Spleen (tissue), 11 donors: ENCODE results near the gene ADNP2. TPM values are rescaled to one million over a fixed set of nuclear protein-coding genes. Genes with fewer than 3 reads are reported as not detected.

ENCODE experiments used
- DNase-seq: peaks from one replicate; pipeline ENCODE4 v3.0.0-alpha.2; 2020
- H3K27ac ChIP-seq, 8 donors: fragments of 200-600 bp; sonication (generic) in 7 of 8; 1 replicate in 4 of 8; 2 replicates in 4 of 8; pipeline versions ENCODE4 v1.5.0 to v1.8.0; 2016 to 2021; ENCODE audit warnings: inconsistent platforms in 4 of 8, mild to moderate bottlenecking in 4 of 8, moderate library complexity in 1 of 8
- H3K27me3 ChIP-seq, 7 donors: fragments of 200-600 bp; sonication (generic) in 6 of 7; replicated peaks in 1 of 7; 1 replicate in 4 of 7; 2 replicates in 3 of 7; pipeline versions ENCODE4 v1.5.0 to v1.8.0; 2016 to 2021; ENCODE audit warnings: inconsistent platforms in 3 of 7, mild to moderate bottlenecking in 1 of 7
- H3K36me3 ChIP-seq, 6 donors: fragments of 200-600 bp; sonication (generic) in 5 of 6; 1 replicate in 4 of 6; 2 replicates in 2 of 6; pipeline versions ENCODE4 v1.5.0 to v1.8.0; 2016 to 2021; ENCODE audit warnings: inconsistent platforms in 2 of 6
- H3K4me1 ChIP-seq, 6 donors: fragments of 200-600 bp; sonication (generic) in 5 of 6; 1 replicate in 3 of 6; 2 replicates in 3 of 6; pipeline versions ENCODE4 v1.5.0 to v1.8.0; 2016 to 2021; ENCODE audit warnings: inconsistent platforms in 3 of 6
- H3K4me3 ChIP-seq, 8 donors: fragments of 200-600 bp; sonication (generic) in 7 of 8; 1 replicate in 4 of 8; 2 replicates in 4 of 8; pipeline versions ENCODE4 v1.5.0 to v1.8.0; 2016 to 2021; ENCODE audit warnings: inconsistent platforms in 4 of 8, mild to moderate bottlenecking in 4 of 8, moderate library complexity in 2 of 8
- H3K9me3 ChIP-seq, 8 donors: fragments of 200-600 bp; sonication (generic) in 7 of 8; 1 replicate in 4 of 8; 2 replicates in 4 of 8; pipeline versions ENCODE4 v1.5.0 to v1.8.0; 2016 to 2021; ENCODE audit warnings: inconsistent platforms in 4 of 8
- CTCF ChIP-seq, 11 experiments: fragments of 200-600 bp in 7 of 11; fragments of 450-650 bp in 4 of 11; sonication (generic) in 4 of 11; IDR thresholded peaks in 8 of 11; conservative IDR thresholded peaks in 3 of 11; 1 replicate in 7 of 11; 2 replicates in 4 of 11; pipeline versions ENCODE4 v1.4.0 to v1.8.0; 2016 to 2021; ENCODE audit warnings: antibody characterized with exemption in 11 of 11, inconsistent platforms in 4 of 11, mild to moderate bottlenecking in 1 of 11
- POLR2A ChIP-seq, 3 donors: fragments of 450-650 bp; IDR thresholded peaks; one replicate each; pipeline ENCODE4 v1.5.1; 2017; ENCODE audit warnings: antibody characterized with exemption in 3 of 3, mild to moderate bottlenecking in 1 of 3
- POLR2AphosphoS5 ChIP-seq, 3 donors: sonication (generic); formaldehyde crosslinking; IDR thresholded peaks; one replicate each; pipeline ENCODE4 v1.5.1; 2017; ENCODE audit warnings: antibody characterized with exemption in 3 of 3
- WGBS, 5 donors: extraction: QIAGEN DNeasy Blood & Tissue Kit in 3 of 5; methylation state at CpG; one replicate each; pipeline versions ENCODE4 v1.1.5 to v1.1.7; 2013 to 2018; 5-methylcytosine and 5-hydroxymethylcytosine counted together
- intact Hi-C: fragments of 100-400 bp; cut with DNase I; formaldehyde crosslinking; loops from one replicate; pipeline ENCODE4 v1.15.0; 2023; ENCODE audit warnings: low total_unique reads
- polyA plus RNA-seq, 3 donors: library from polyadenylated mRNA; stranded (reverse); fragments of 200-250 nt; gene quantifications; one replicate each; pipeline ENCODE4 v1.2.1, GENCODE V29; 2013
- total RNA-seq, 7 donors: library from RNA; depleted of rRNA in 3 of 7; stranded (reverse); fragments of >200 nt in 3 of 7; fragmentation: NEBNext Ultra II Directional in 4 of 7; extraction: Animal tissue kit (Norgen Biotek cat#: 25700) in 4 of 7; gene quantifications; one replicate each; pipeline versions ENCODE4 v1.1.0 to v1.2.1, GENCODE V29; 2016 to 2021
- donor health status: healthy with polysubstance abuse.
- donor health status: DM: no; HTN: no; CAD: no; lungs with moderate emphysema.
- donor health status: DM: no; HTN: no; CAD: no.
- donor health status: Bipolar disorder and iron deficiency.
- donor health status: healthy.
- donor health status: DM: no; HTN: no; CAD: no.
- donor health status: DM: yes; HTN: yes; CAD: no.

Gene ADNP2
- total and polyA plus RNA-seq, 10 donors = 3.5 to 20.6 (median 15.1) TPM

GRCh38 chr18:80181642-80182461, 72.8 kb downstream of the ADNP2 start:
- H3K4me1 ChIP-seq = no peaks in the 10 kb centered on the region
- intact Hi-C loops = no loop called here
- no peak overlapping the region for H3K4me3 ChIP-seq
- no peaks in the 10 kb centered on the region for H3K9me3 ChIP-seq
- H3K36me3 ChIP-seq = no peaks in the 10 kb centered on the region
- H3K27me3 ChIP-seq = no peaks in the 10 kb centered on the region
- DNase-seq = no peak
- 67 to 79% (median 68%) methylated on average over 12 of the region's 12 CpGs for WGBS, 5 donors
- TF ChIP-seq CTCF (IDR thresholded peaks at IDR 0.05 in 8 of 11, conservative IDR thresholded peaks at IDR 0.05 in 3 of 11) (no peak), POLR2AphosphoS5 (IDR thresholded peaks at IDR 0.05) (no peak), POLR2A (IDR thresholded peaks at IDR 0.05) (no peak)
- H3K27ac ChIP-seq = no peak overlapping the region

- no peak overlapping the region for H3K27ac ChIP-seq
- TF ChIP-seq POLR2AphosphoS5 (IDR thresholded peaks at IDR 0.05) = no peak
- no peak for TF ChIP-seq POLR2A (IDR thresholded peaks at IDR 0.05)
- no peak for TF ChIP-seq CTCF (IDR thresholded peaks at IDR 0.05 in 8 of 11, conservative IDR thresholded peaks at IDR 0.05 in 3 of 11)
- no peak overlapping the region for H3K4me3 ChIP-seq
- H3K27me3 ChIP-seq = no peaks in the 10 kb centered on the region
- intact Hi-C loops = no loop called here
- H3K4me1 ChIP-seq = no peaks in the 10 kb centered on the region
- DNase-seq = no peak
- 84 to 92% (median 89%) methylated on average over 9 of the region's 9 CpGs for WGBS, 5 donors
- H3K36me3 ChIP-seq = no peaks in the 10 kb centered on the region
- H3K9me3 ChIP-seq = no peaks in the 10 kb centered on the region
Observed at GRCh38 chr18:80182855-80183254, 73.8 kb downstream of the ADNP2 start.

GRCh38 chr18:80183273-80184050, 74.4 kb downstream of the ADNP2 start:
- H3K4me3 ChIP-seq = no peak overlapping the region
- WGBS, 5 donors = 75 to 86% (median 78%) methylated on average over 13 of the region's 13 CpGs
- no peaks in the 10 kb centered on the region for H3K9me3 ChIP-seq
- TF ChIP-seq POLR2A (IDR thresholded peaks at IDR 0.05) (no peak), CTCF (IDR thresholded peaks at IDR 0.05 in 8 of 11, conservative IDR thresholded peaks at IDR 0.05 in 3 of 11) (no peak), POLR2AphosphoS5 (IDR thresholded peaks at IDR 0.05) (no peak)
- intact Hi-C loops = no loop called here
- DNase-seq = no peak
- no peaks in the 10 kb centered on the region for H3K36me3 ChIP-seq
- H3K27ac ChIP-seq = no peak overlapping the region
- H3K4me1 ChIP-seq = no peaks in the 10 kb centered on the region
- H3K27me3 ChIP-seq = no peaks in the 10 kb centered on the region

- H3K9me3 ChIP-seq = no peaks in the 10 kb centered on the region
- intact Hi-C loops = no loop called here
- TF ChIP-seq CTCF (IDR thresholded peaks at IDR 0.05 in 8 of 11, conservative IDR thresholded peaks at IDR 0.05 in 3 of 11) (no peak), POLR2A (IDR thresholded peaks at IDR 0.05) (no peak)
- no peaks in the 10 kb centered on the region for H3K27me3 ChIP-seq
- no peak overlapping the region for H3K27ac ChIP-seq
- no peaks in the 10 kb centered on the region for H3K36me3 ChIP-seq
- H3K4me1 ChIP-seq = no peaks in the 10 kb centered on the region
- DNase-seq = no peak
- WGBS, 5 donors = 89 to 96% (median 95%) methylated on average over 25 to 26 of the region's 26 CpGs
- no peak overlapping the region for H3K4me3 ChIP-seq
Observed at GRCh38 chr18:80184243-80184772, 75.2 kb downstream of the ADNP2 start.
